ENCODE measurements around the gene AGAP2. TPM values are rescaled to one million over a fixed set of nuclear protein-coding genes. Genes with fewer than 3 reads are reported as not detected.
A peak's percentile ranks its signal among the peaks of the same experiment; 100 is the strongest.

AGAP2 gene
- total and polyA plus RNA-seq, 2 of the 13 experiments (the other 11 are each of a cell fraction or from before 2014, with no cell fraction given) = 0.38 to 0.45 TPM

DNA sequence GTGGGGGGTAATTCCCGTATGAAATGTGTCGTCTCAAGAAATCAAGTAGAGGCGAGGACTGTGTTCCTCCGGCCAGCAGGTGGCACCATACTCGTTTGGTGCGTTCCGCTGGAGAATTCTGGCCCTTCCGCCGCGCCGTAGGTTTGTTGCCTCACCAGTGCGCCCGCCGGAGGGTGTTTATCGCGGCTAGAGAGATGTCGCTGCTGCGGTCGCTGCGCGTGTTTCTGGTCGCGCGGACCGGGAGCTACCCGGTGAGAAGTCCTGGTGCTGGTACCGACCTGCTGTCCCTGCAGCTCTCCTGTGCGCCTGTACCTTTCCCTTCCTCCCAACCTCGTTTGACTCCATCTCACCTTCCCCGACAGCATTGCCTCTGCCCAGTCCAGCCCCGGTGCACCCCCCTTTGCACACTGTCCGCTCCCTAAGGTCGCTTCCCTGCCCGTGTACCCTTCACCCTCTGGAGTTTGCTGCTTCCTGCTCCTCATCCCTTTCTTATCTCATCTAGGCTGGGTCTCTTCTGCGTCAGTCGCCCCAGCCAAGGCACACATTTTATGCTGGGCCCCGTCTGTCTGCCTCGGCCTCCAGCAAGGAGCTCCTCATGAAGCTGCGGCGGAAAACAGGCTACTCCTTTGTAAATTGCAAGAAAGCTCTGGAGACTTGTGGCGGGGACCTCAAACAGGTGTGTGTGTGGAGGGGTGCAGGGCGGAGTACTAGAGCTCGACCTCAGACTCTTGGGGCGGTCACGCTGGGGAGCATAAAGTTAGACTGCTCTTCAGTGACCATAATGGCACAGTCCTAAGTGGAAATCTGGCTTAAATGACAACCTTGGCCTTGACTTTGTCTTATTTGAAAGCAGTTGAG lies 44.3 kb upstream of the AGAP2 start, which contains the start of gene TSFM (continued):
- TF ChIP-seq, protein P1, sequence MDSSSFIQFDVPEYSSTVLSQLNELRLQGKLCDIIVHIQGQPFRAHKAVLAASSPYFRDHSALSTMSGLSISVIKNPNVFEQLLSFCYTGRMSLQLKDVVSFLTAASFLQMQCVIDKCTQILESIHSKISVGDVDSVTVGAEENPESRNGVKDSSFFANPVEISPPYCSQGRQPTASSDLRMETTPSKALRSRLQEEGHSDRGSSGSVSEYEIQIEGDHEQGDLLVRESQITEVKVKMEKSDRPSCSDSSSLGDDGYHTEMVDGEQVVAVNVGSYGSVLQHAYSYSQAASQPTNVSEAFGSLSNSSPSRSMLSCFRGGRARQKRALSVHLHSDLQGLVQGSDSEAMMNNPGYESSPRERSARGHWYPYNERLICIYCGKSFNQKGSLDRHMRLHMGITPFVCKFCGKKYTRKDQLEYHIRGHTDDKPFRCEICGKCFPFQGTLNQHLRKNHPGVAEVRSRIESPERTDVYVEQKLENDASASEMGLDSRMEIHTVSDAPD (CRISPR knock-in tag; IDR thresholded peaks at IDR 0.05) = no peak
- TF ChIP-seq, protein P2, sequence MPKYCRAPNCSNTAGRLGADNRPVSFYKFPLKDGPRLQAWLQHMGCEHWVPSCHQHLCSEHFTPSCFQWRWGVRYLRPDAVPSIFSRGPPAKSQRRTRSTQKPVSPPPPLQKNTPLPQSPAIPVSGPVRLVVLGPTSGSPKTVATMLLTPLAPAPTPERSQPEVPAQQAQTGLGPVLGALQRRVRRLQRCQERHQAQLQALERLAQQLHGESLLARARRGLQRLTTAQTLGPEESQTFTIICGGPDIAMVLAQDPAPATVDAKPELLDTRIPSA (CRISPR knock-in tag; IDR thresholded peaks at IDR 0.05; ENCODE audit: borderline replicate concordance) = peak; percentile 80; the same call in 1 of the 2 replicates
- TF ChIP-seq TBP (CRISPR knock-in tag; IDR thresholded peaks at IDR 0.05) (no peak), ZNF263 (CRISPR knock-in tag; IDR thresholded peaks at IDR 0.05) (0 out of 2 replicates have a peak, but pooled peaks have one; percentile 20), RBM22 (optimal IDR thresholded peaks at IDR 0.05; ENCODE audit: low read length) (no peak), RBM39 (IDR thresholded peaks at IDR 0.05; ENCODE audit: low read depth, low read length, poor library complexity, severe bottlenecking) (peak; percentile 63), ZNF878 (CRISPR knock-in tag; IDR thresholded peaks at IDR 0.05) (no peak), ZNF563 (CRISPR knock-in tag; IDR thresholded peaks at IDR 0.05) (0 out of 2 replicates have a peak, but pooled peaks have one; percentile 50), ZNF674 (CRISPR knock-in tag; IDR thresholded peaks at IDR 0.05; ENCODE audit: low read depth) (no peak), ZNF879 (CRISPR knock-in tag; IDR thresholded peaks at IDR 0.05) (no peak), MTERF4 (CRISPR knock-in tag; IDR thresholded peaks at IDR 0.05) (no peak), ZNF468 (CRISPR knock-in tag; IDR thresholded peaks at IDR 0.05) (no peak), RFX3 (CRISPR knock-in tag; IDR thresholded peaks at IDR 0.05) (0 out of 2 replicates have a peak, but pooled peaks have one; percentile 36), ZNF772 (CRISPR knock-in tag; IDR thresholded peaks at IDR 0.05) (peak; percentile 82), HNRNPK (IDR thresholded peaks at IDR 0.05; ENCODE audit: low read depth, low read length, poor library complexity, severe bottlenecking) (peak; percentile 46)
- TF ChIP-seq, protein P3, sequence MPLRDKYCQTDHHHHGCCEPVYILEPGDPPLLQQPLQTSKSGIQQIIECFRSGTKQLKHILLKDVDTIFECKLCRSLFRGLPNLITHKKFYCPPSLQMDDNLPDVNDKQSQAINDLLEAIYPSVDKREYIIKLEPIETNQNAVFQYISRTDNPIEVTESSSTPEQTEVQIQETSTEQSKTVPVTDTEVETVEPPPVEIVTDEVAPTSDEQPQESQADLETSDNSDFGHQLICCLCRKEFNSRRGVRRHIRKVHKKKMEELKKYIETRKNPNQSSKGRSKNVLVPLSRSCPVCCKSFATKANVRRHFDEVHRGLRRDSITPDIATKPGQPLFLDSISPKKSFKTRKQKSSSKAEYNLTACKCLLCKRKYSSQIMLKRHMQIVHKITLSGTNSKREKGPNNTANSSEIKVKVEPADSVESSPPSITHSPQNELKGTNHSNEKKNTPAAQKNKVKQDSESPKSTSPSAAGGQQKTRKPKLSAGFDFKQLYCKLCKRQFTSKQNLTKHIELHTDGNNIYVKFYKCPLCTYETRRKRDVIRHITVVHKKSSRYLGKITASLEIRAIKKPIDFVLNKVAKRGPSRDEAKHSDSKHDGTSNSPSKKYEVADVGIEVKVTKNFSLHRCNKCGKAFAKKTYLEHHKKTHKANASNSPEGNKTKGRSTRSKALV (CRISPR knock-in tag; IDR thresholded peaks at IDR 0.05) = peak; percentile 85; the same call in 1 of the 2 replicates
- TF ChIP-seq, protein P4, sequence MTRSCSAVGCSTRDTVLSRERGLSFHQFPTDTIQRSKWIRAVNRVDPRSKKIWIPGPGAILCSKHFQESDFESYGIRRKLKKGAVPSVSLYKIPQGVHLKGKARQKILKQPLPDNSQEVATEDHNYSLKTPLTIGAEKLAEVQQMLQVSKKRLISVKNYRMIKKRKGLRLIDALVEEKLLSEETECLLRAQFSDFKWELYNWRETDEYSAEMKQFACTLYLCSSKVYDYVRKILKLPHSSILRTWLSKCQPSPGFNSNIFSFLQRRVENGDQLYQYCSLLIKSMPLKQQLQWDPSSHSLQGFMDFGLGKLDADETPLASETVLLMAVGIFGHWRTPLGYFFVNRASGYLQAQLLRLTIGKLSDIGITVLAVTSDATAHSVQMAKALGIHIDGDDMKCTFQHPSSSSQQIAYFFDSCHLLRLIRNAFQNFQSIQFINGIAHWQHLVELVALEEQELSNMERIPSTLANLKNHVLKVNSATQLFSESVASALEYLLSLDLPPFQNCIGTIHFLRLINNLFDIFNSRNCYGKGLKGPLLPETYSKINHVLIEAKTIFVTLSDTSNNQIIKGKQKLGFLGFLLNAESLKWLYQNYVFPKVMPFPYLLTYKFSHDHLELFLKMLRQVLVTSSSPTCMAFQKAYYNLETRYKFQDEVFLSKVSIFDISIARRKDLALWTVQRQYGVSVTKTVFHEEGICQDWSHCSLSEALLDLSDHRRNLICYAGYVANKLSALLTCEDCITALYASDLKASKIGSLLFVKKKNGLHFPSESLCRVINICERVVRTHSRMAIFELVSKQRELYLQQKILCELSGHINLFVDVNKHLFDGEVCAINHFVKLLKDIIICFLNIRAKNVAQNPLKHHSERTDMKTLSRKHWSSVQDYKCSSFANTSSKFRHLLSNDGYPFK (CRISPR knock-in tag; IDR thresholded peaks at IDR 0.05; ENCODE audit: borderline replicate concordance) = peak; percentile 86
- TF ChIP-seq, protein P5, sequence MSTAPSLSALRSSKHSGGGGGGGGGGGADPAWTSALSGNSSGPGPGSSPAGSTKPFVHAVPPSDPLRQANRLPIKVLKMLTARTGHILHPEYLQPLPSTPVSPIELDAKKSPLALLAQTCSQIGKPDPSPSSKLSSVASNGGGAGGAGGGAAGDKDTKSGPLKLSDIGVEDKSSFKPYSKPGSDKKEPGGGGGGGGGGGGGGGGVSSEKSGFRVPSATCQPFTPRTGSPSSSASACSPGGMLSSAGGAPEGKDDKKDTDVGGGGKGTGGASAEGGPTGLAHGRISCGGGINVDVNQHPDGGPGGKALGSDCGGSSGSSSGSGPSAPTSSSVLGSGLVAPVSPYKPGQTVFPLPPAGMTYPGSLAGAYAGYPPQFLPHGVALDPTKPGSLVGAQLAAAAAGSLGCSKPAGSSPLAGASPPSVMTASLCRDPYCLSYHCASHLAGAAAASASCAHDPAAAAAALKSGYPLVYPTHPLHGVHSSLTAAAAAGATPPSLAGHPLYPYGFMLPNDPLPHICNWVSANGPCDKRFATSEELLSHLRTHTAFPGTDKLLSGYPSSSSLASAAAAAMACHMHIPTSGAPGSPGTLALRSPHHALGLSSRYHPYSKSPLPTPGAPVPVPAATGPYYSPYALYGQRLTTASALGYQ (CRISPR knock-in tag; IDR thresholded peaks at IDR 0.05) = peak; percentile 79
